Measurements from ENCODE around the gene EMC6. TPM values are rescaled to one million over a fixed set of nuclear protein-coding genes. Genes with fewer than 3 reads are reported as not detected.

The EMC6 gene
- total RNA-seq, 1 donor from 2014 or later, result 43.0 TPM

DNA sequence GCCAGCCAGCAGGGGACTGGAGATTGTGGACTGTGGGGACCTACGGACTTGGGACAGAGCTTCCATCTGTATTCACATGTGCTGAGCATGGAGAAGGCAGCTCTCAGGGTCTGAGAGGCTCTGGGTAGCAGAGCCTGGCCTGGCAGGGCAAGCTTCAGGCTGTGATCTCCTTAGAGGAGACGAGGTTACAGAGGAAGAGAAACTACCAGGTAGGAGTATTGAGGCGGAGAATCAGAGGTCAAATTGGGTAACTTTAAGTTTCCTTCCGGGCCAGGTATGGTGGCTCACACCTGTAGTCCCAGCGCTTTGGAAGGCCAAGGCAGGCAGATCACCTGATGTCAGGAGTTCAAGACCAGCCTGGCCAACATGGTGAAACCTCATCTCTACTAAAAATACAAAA lies 23.3 kb upstream of the EMC6 start:
- TF ChIP-seq, protein P1, sequence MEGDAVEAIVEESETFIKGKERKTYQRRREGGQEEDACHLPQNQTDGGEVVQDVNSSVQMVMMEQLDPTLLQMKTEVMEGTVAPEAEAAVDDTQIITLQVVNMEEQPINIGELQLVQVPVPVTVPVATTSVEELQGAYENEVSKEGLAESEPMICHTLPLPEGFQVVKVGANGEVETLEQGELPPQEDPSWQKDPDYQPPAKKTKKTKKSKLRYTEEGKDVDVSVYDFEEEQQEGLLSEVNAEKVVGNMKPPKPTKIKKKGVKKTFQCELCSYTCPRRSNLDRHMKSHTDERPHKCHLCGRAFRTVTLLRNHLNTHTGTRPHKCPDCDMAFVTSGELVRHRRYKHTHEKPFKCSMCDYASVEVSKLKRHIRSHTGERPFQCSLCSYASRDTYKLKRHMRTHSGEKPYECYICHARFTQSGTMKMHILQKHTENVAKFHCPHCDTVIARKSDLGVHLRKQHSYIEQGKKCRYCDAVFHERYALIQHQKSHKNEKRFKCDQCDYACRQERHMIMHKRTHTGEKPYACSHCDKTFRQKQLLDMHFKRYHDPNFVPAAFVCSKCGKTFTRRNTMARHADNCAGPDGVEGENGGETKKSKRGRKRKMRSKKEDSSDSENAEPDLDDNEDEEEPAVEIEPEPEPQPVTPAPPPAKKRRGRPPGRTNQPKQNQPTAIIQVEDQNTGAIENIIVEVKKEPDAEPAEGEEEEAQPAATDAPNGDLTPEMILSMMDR (IDR thresholded peaks at IDR 0.05; ENCODE audit: unreplicated experiment), result no peak

DNA sequence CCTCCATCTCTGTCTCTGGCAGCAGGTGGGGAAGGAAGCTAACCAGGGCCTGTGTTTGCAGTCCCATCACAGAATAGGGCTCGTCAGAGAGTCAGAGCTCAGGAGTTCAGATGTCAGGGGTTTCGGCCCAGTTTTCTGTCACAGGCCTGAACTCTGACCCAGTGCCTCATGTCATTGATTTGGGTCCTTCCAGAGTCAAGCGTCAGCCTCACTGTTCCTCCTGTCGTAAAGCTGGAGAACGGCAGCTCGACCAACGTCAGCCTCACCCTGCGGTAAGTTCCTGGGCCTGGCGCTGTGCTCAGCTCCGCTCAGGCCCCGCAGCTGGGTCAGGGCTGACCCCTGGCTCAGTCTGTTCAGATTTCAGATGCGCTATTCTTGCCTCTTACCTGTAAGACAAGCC lies 21.4 kb upstream of the EMC6 start:
- H3K4me3 Mint-ChIP-seq (ENCODE audit: unreplicated experiment), result no peak overlapping the region

More for the DNA sequence above, 23.3 kb upstream of the EMC6 start:
- Mint-ChIP-seq H3K27ac (ENCODE audit: unreplicated experiment) (peak overlapping the region; percentile 67), H3K4me1 (ENCODE audit: unreplicated experiment) (peaks cover 5% of the 10 kb centered on the region), H3K36me3 (ENCODE audit: low read depth, unreplicated experiment) (peaks cover 15% of the 10 kb centered on the region), H3K4me3 (ENCODE audit: unreplicated experiment) (no peak overlapping the region), H3K9me3 (ENCODE audit: unreplicated experiment) (no peaks in the 10 kb centered on the region), H3K27me3 (ENCODE audit: unreplicated experiment) (peaks cover 11% of the 10 kb centered on the region)
- no peak for DNase-seq (ENCODE audit: low spot score)

DNA sequence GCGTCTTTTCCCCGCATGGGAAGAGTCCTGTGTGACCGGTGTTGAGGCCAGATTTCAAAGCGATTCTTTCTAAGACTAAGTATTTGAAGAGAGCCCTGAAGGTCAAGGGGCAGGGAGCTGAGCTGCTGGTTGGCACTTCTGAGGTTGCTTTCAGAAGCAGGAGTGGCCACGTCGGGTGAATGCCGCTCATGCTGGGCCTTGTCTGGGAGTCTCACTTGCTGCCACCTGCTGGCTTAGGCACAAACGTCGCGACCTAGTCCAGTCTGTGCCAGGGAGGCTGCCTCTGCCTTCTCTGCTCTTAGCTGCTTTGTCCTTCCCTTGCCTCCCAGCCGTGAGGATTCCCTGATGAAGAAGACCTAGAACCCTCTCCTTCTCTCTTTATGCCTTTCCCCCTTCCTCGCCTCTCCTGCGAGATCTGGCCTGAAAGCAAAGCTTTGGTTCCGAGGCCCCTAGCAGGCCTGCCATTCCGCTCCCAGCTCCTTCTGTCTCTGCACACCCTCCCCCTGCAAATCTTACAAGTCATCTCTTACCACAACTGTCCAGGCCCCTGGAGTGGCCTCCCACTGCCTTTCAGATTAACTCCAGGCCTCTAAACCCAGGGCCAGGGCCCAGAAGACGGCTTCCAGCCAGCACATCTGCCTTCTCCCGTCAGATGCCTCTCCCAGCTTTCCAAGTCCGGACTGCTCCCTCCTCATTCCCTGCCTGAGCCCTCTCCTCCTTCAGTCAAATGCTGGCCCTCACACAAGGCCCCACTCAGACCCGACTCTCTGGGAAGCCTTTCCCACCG lies 20.6 kb upstream of the EMC6 start:
- H3K27me3 Mint-ChIP-seq (ENCODE audit: unreplicated experiment), result peaks cover 9% of the 10 kb centered on the region
- H3K9me3 Mint-ChIP-seq (ENCODE audit: unreplicated experiment), result no peaks in the 10 kb centered on the region
- H3K4me3 Mint-ChIP-seq (ENCODE audit: unreplicated experiment), result no peak overlapping the region
- no peak overlapping the region for H3K27ac Mint-ChIP-seq (ENCODE audit: unreplicated experiment)
- H3K36me3 Mint-ChIP-seq (ENCODE audit: low read depth, unreplicated experiment), result peaks cover 15% of the 10 kb centered on the region
- H3K4me1 Mint-ChIP-seq (ENCODE audit: unreplicated experiment), result peaks cover 5% of the 10 kb centered on the region
- TF ChIP-seq, protein P1 (IDR thresholded peaks at IDR 0.05; ENCODE audit: unreplicated experiment), result no peak
- DNase-seq (ENCODE audit: low spot score), result peak; percentile 73

More for the DNA sequence above, 21.4 kb upstream of the EMC6 start:
- Mint-ChIP-seq H3K36me3 (ENCODE audit: low read depth, unreplicated experiment) (peaks cover 15% of the 10 kb centered on the region), H3K4me1 (ENCODE audit: unreplicated experiment) (peaks cover 5% of the 10 kb centered on the region), H3K27ac (ENCODE audit: unreplicated experiment) (no peak overlapping the region), H3K9me3 (ENCODE audit: unreplicated experiment) (no peaks in the 10 kb centered on the region), H3K27me3 (ENCODE audit: unreplicated experiment) (peaks cover 9% of the 10 kb centered on the region)
- DNase-seq (ENCODE audit: low spot score), result no peak
- TF ChIP-seq, protein P1 (IDR thresholded peaks at IDR 0.05; ENCODE audit: unreplicated experiment), result no peak

DNA sequence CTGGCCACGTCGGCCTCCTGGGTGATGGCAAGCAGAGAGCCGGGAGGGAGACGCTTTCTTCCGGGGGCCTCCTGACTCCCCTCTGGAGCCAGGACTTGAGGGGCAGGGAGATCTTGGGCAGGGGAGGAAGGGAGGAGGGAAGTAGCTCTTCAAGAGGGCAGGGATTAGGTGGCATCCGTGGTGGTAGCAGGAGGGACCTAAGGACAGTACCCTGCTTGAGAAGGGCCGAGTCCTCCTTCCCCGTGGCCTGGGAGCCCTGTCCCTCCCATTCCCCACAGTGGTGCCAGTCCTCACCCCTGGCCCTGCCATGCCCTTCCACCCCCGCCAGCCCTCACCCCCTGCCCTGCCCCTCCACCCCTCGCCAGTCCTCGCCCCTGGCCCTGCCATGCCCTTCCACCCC lies 12.8 kb upstream of the EMC6 start:
- TF ChIP-seq, protein P1 (IDR thresholded peaks at IDR 0.05; ENCODE audit: unreplicated experiment), result no peak
- no peaks in the 10 kb centered on the region for H3K36me3 Mint-ChIP-seq (ENCODE audit: low read depth, unreplicated experiment)
- H3K4me3 Mint-ChIP-seq (ENCODE audit: unreplicated experiment), result no peak overlapping the region
- no peaks in the 10 kb centered on the region for H3K4me1 Mint-ChIP-seq (ENCODE audit: unreplicated experiment)
- no peaks in the 10 kb centered on the region for H3K9me3 Mint-ChIP-seq (ENCODE audit: unreplicated experiment)
- DNase-seq (ENCODE audit: low spot score), result no peak
- peaks cover 3% of the 10 kb centered on the region for H3K27me3 Mint-ChIP-seq (ENCODE audit: unreplicated experiment)
- peak overlapping the region; percentile 52 for H3K27ac Mint-ChIP-seq (ENCODE audit: unreplicated experiment)

DNA sequence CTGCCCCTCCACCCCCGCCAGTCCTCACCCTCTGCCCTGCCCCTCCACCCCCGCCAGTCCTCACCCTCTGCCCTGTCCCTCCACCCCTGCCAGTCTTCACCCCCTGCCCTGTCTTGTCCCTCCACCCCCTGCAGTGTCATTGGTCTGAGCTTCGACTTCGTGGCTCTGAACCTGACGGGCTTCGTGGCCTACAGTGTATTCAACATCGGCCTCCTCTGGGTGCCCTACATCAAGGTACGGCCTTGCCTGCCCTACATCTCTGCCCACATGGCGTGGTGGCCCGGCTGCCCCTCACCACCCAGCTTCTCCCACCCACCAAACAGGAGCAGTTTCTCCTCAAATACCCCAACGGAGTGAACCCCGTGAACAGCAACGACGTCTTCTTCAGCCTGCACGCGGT lies 12.3 kb upstream of the EMC6 start:
- H3K4me3 Mint-ChIP-seq (ENCODE audit: unreplicated experiment), result no peak overlapping the region
- H3K27ac Mint-ChIP-seq (ENCODE audit: unreplicated experiment), result peak overlapping the region; percentile 52
- H3K4me1 Mint-ChIP-seq (ENCODE audit: unreplicated experiment), result no peaks in the 10 kb centered on the region
- no peaks in the 10 kb centered on the region for H3K9me3 Mint-ChIP-seq (ENCODE audit: unreplicated experiment)
- H3K36me3 Mint-ChIP-seq (ENCODE audit: low read depth, unreplicated experiment), result no peaks in the 10 kb centered on the region
- H3K27me3 Mint-ChIP-seq (ENCODE audit: unreplicated experiment), result peaks cover 6% of the 10 kb centered on the region
- no peak for DNase-seq (ENCODE audit: low spot score)
- TF ChIP-seq, protein P1 (IDR thresholded peaks at IDR 0.05; ENCODE audit: unreplicated experiment), result no peak

Measured in endothelial cell (in vitro differentiated cells).